HFF-Myc (cell line): ENCODE measurements around the gene AHRR.

Source experiments
- DNase-seq: peaks from one replicate; pipeline ENCODE4 v3.0.0-alpha.2; 2011; ENCODE audit warnings: low read depth; ENCODE audit errors: extremely low read depth
- H3K4me3 ChIP-seq: replicated peaks from 2 replicates; pipeline ENCODE4 v1.5.1; 2011; ENCODE audit warnings: low read depth, mild to moderate bottlenecking, control low read depth, low read length
- TF ChIP-seq, protein P1 (sequence below): IDR thresholded peaks from 2 replicates; pipeline ENCODE4 v1.5.1; 2012; ENCODE audit warnings: mild to moderate bottlenecking, low read depth, low read length, control low read depth; ENCODE audit errors: missing control alignments

The AHRR gene

DNA sequence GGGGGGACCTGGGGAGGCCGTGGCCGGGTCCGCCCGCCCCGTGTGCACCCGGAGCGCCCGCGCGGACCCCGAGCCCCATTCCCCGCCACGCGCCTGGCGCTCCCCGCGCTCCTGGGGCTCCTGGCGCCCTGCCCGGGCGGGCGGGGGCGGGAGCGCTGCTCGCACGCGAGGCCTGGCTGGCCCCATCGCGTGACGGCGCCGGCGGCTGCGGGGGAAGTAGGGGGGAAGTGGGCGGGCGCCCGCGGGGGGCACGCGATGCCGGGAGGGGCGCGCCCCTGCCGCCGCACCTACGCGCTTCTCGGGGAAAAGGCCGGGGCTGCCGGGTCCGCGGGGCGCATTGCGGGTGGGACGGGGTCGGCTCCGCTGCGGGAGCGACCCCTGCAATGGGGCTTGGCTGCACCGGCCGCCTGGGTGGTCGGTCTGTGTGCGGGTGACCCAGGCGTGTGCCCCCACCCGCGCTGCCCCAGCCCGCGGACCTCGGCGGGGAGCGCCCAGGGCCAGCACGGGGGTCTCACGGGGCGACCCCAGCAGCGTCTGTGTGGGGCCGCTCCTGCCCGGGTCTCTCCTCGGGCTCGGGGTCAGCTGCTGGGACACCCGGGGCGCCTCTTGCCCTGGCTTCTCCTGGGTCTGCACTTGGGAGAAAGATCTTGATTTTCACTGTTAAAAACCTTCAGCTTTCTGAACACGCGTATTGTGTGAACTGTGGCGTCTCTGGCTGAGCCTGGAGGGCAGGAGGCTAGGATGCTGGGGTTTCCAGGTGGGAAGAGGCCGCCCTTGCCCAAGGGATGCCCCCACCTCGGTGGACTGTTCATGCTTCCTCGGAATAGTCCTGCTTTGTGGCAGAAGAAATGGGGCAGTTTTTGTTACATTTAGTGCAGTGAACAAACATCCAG lies 52.4 kb downstream of the AHRR start:
- TF ChIP-seq, protein P1, sequence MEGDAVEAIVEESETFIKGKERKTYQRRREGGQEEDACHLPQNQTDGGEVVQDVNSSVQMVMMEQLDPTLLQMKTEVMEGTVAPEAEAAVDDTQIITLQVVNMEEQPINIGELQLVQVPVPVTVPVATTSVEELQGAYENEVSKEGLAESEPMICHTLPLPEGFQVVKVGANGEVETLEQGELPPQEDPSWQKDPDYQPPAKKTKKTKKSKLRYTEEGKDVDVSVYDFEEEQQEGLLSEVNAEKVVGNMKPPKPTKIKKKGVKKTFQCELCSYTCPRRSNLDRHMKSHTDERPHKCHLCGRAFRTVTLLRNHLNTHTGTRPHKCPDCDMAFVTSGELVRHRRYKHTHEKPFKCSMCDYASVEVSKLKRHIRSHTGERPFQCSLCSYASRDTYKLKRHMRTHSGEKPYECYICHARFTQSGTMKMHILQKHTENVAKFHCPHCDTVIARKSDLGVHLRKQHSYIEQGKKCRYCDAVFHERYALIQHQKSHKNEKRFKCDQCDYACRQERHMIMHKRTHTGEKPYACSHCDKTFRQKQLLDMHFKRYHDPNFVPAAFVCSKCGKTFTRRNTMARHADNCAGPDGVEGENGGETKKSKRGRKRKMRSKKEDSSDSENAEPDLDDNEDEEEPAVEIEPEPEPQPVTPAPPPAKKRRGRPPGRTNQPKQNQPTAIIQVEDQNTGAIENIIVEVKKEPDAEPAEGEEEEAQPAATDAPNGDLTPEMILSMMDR: no peak
- DNase-seq: no peak
- H3K4me3 ChIP-seq: peak overlapping the region; percentile 27

DNA sequence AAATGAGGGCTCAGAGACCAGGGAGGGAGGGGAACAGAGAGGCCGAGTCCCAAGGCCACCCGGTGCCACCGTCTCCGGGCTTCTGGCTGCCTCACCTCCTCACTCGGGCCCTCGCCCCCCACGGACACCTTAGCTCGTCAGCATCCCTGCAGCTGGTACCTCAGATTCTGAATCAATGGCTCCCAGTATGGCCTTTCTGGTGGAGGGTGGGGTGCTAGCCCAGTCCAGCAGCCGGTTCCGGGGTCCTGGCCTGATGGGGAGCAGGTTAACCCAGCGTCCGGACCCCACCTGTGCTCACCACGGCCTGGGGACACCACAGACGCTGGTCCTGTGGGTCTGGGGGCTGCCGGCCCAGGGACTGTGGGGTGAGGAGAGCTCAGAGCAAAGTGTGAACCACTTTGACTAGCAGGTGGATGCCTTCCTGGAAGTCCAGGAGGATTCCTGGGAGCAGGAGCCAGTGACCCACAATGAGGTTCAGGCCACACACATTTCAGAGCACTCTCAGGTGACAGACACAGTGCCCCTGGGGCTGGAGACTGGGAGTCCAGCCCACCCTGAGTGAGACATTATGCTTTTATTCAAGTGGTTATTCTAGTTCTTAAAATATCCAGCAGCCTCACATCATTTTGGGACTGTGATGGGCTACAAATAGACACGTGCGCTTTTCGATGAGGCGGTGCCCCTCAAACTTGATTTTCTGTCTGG lies 53.3 kb downstream of the AHRR start:
- TF ChIP-seq, protein P1: no peak
- DNase-seq: no peak
- H3K4me3 ChIP-seq: no peak overlapping the region

DNA sequence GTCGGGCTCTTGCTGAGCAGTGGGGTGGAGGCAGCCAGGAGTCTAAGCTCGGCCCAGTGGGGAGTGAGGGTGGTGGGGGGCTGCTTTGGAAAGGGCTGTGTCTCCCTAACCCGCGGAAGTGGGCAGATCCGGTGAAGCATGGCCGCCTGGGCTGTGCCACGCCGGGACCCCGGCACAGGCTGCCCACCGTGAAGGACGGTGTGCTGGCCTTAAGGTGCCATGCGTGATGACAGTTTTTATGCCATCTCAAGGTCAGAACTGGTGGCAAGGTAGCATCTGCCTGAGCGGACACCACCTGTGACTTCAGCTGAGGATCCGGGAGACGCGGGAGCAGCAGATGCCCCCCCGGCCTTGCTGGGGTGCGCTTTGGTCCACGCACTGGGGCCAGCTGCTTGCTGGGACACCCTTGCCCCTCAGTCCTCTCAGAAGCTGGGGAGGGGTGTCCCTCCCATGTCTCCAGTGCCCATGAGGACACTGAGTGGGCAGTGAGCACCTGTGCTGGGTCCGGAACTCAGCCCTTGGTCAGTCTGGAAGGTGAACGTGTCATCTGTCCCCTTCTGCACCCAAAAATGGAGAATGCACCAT lies 53.9 kb downstream of the AHRR start:
- TF ChIP-seq, protein P1: no peak
- DNase-seq: no peak
- no peak overlapping the region for H3K4me3 ChIP-seq

DNA sequence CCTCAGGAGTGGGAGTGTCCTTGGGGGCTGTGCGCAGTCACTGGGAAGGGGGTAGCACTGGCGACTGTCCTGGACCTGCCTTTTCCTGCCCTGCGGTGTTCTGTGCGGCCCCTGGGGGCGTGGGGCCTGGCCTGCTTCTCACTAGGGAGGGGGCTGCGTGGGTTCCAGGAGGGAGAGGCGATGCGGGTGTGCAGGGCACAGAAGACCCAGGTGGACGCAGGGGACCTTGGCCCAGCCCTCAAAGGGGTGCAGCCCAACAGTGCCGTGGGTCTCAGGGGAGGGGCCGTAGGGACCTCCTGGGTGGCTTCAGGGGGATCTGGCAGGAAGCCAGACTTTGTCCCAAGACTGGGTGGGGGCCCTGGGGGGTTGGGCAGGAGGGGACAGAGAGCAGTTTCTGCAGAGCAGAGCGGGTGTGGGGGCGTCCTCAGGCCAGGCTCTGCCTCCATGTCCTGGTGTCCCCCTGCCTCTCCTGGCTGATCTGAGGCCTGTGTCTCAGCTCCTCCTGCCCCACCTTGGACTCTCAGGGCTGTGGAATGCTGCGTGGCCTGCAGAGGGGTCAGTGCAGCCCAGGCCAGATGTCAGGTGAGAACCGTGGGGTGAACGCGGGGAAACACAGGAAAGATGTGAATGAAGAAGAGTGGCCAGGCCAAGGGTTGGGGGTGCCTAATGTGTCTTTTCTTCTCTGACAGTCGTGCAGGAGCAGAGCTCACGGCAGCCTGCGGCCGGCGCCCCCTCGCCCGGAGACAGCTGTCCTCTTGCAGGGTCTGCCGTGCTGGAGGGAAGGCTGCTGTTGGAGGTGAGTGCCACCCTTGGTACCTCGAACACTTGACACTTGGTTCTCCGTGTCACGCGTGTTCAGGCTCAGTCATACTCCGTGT lies 54.6 kb downstream of the AHRR start:
- DNase-seq: no peak
- TF ChIP-seq, protein P1: no peak
- no peak overlapping the region for H3K4me3 ChIP-seq

DNA sequence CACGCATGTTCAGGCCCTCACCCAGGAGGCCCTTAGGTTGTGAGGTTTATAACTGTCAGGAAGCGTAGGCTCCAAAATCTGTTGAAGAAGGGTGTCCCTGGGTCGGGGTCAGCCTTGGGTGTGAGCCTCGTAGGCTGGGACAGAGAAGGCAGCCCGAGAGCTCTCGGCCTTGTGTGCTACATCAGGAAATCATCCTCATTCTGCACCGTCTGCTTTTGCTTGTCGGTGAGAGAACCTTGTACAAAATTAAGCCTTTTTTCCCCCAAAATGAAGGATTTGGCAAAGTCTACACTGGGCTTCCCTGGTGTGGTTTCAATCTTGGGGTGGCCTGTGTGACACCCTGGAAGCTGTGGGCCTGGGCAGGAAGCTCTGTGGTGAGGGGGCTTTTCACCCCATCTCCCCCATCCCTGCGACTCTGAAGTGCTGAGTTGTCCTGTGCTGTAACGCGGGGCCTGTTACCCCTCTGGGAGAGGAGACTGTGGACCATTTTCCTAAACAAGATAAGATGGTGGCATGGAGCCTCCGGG lies 55.3 kb downstream of the AHRR start:
- TF ChIP-seq, protein P1: no peak
- H3K4me3 ChIP-seq: no peak overlapping the region
- DNase-seq: no peak
